ENCODE results near the gene FREM3.

Gene FREM3

GRCh38 chr4:143616771-143617170 lies 83.7 kb downstream of the FREM3 start:
- Histone ChIP-seq H3K4me3 (ENCODE audit: low read depth, low read length) (no peak overlapping the region), H3K36me3 (ENCODE audit: control insufficient read depth, insufficient read depth, low read length) (no peaks in the 10 kb centered on the region), H3K9me3 (ENCODE audit: control insufficient read depth, insufficient read depth, low read length) (no peaks in the 10 kb centered on the region), H3K4me1 (ENCODE audit: control insufficient read depth, insufficient read depth, low read length) (no peaks in the 10 kb centered on the region), H3K27me3 (ENCODE audit: control insufficient read depth, insufficient read depth, low read length) (no peaks in the 10 kb centered on the region), H3K9ac (ENCODE audit: low read depth, low read length) (no peak overlapping the region)

DNA sequence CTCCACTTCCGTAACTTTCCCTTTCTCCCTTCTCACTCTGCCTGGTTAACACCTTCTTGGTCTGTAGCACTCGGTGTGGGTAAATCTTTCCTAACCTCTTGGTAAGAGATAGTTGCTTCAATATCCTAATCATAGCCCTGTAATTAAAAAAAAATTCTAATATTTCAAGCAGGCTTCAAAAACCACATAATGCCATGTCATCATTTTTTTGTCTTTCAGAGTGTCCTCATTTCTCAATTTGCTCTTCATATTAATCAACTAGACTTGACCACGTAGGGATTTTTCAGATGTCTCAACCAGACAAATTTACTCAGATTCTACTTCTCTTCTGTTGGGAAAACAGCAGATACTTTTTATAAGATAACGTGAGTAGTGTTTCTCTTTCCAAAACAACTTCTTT lies 91.0 kb downstream of the FREM3 start:
- no peaks in the 10 kb centered on the region for H3K27me3 ChIP-seq (ENCODE audit: control insufficient read depth, insufficient read depth, low read length)
- H3K4me3 ChIP-seq (ENCODE audit: low read depth, low read length), result no peak overlapping the region
- H3K9me3 ChIP-seq (ENCODE audit: control insufficient read depth, insufficient read depth, low read length), result no peaks in the 10 kb centered on the region
- H3K36me3 ChIP-seq (ENCODE audit: control insufficient read depth, insufficient read depth, low read length), result no peaks in the 10 kb centered on the region
- no peak overlapping the region for H3K9ac ChIP-seq (ENCODE audit: low read depth, low read length)
- no peaks in the 10 kb centered on the region for H3K4me1 ChIP-seq (ENCODE audit: control insufficient read depth, insufficient read depth, low read length)

DNA sequence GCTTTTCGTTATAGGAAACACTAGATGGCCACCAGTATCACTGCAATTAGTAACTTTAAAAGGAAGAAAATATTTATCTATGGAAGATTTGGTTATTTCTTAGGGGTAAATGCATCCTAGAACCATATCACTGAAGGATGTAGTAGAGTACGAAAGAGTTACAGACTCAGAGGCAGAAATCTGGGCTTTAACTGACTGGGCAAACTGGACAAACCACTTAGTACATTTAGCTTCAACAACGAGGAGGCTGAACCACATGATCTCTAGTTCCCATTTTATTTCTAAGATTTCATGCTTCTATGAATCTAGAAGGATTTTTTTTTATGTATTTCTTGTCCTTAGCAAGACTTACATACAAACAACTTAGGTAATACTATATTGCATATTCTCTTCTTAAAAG lies 94.0 kb downstream of the FREM3 start:
- Histone ChIP-seq H3K36me3 (ENCODE audit: control insufficient read depth, insufficient read depth, low read length) (no peaks in the 10 kb centered on the region), H3K4me3 (ENCODE audit: low read depth, low read length) (no peak overlapping the region), H3K9me3 (ENCODE audit: control insufficient read depth, insufficient read depth, low read length) (no peaks in the 10 kb centered on the region), H3K4me1 (ENCODE audit: control insufficient read depth, insufficient read depth, low read length) (no peaks in the 10 kb centered on the region), H3K27me3 (ENCODE audit: control insufficient read depth, insufficient read depth, low read length) (no peaks in the 10 kb centered on the region), H3K9ac (ENCODE audit: low read depth, low read length) (no peak overlapping the region)

DNA sequence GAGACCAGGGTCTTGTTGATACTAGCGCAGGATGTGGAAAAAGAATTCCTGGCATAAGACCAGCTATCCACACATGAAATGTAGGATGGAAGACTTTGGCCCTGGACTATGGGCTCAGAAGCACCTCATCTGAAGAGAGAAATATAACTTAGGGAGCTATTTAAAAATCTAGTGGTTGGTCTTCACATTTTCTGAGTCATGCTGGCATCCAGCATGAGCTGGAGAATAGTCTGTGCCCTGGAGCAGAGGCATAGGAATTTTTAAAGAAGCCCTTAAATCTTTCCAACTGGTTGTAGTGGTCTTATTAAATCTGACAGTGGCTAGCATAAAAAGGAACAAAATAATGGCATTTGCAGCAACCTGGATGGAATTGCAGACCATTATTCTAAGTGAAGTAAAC lies 100.6 kb downstream of the FREM3 start:
- H3K9me3 ChIP-seq (ENCODE audit: control insufficient read depth, insufficient read depth, low read length), result no peaks in the 10 kb centered on the region
- no peaks in the 10 kb centered on the region for H3K27me3 ChIP-seq (ENCODE audit: control insufficient read depth, insufficient read depth, low read length)
- H3K4me3 ChIP-seq (ENCODE audit: low read depth, low read length), result no peak overlapping the region
- no peaks in the 10 kb centered on the region for H3K4me1 ChIP-seq (ENCODE audit: control insufficient read depth, insufficient read depth, low read length)
- no peaks in the 10 kb centered on the region for H3K36me3 ChIP-seq (ENCODE audit: control insufficient read depth, insufficient read depth, low read length)
- H3K9ac ChIP-seq (ENCODE audit: low read depth, low read length), result no peak overlapping the region

DNA sequence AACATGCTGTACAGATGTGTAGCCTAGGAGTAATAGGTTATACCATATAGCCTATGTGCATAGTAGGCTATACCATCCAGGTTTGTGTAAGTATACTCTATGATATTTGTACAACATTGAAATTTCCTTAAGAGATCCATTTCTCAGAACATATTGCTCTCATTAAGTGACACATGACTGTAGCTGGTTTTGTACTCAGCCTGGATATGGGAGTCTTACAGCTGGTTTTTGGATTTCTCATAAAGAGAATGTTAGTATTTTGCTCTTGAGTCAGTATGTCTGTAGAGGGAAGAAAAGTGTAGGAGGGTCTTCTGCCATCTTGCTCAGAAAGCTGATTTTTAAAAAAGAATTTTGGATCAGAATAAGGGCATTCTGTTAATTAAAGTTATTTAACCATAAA lies 101.7 kb downstream of the FREM3 start:
- Histone ChIP-seq H3K9ac (ENCODE audit: low read depth, low read length) (no peak overlapping the region), H3K9me3 (ENCODE audit: control insufficient read depth, insufficient read depth, low read length) (no peaks in the 10 kb centered on the region), H3K27me3 (ENCODE audit: control insufficient read depth, insufficient read depth, low read length) (no peaks in the 10 kb centered on the region), H3K4me1 (ENCODE audit: control insufficient read depth, insufficient read depth, low read length) (no peaks in the 10 kb centered on the region), H3K36me3 (ENCODE audit: control insufficient read depth, insufficient read depth, low read length) (no peaks in the 10 kb centered on the region), H3K4me3 (ENCODE audit: low read depth, low read length) (no peak overlapping the region)

GRCh38 chr4:143597276-143597675 lies 103.2 kb downstream of the FREM3 start:
- Histone ChIP-seq H3K9me3 (ENCODE audit: control insufficient read depth, insufficient read depth, low read length) (no peaks in the 10 kb centered on the region), H3K9ac (ENCODE audit: low read depth, low read length) (no peak overlapping the region), H3K27me3 (ENCODE audit: control insufficient read depth, insufficient read depth, low read length) (no peaks in the 10 kb centered on the region), H3K36me3 (ENCODE audit: control insufficient read depth, insufficient read depth, low read length) (no peaks in the 10 kb centered on the region), H3K4me3 (ENCODE audit: low read depth, low read length) (no peak overlapping the region), H3K4me1 (ENCODE audit: control insufficient read depth, insufficient read depth, low read length) (no peaks in the 10 kb centered on the region)

- no peaks in the 10 kb centered on the region for H3K4me1 ChIP-seq (ENCODE audit: control insufficient read depth, insufficient read depth, low read length)
- H3K9me3 ChIP-seq (ENCODE audit: control insufficient read depth, insufficient read depth, low read length), result no peaks in the 10 kb centered on the region
- H3K27me3 ChIP-seq (ENCODE audit: control insufficient read depth, insufficient read depth, low read length), result no peaks in the 10 kb centered on the region
- no peak overlapping the region for H3K9ac ChIP-seq (ENCODE audit: low read depth, low read length)
- no peak overlapping the region for H3K4me3 ChIP-seq (ENCODE audit: low read depth, low read length)
- no peaks in the 10 kb centered on the region for H3K36me3 ChIP-seq (ENCODE audit: control insufficient read depth, insufficient read depth, low read length)
Observed at GRCh38 chr4:143587703-143588102, 112.8 kb downstream of the FREM3 start.

DNA sequence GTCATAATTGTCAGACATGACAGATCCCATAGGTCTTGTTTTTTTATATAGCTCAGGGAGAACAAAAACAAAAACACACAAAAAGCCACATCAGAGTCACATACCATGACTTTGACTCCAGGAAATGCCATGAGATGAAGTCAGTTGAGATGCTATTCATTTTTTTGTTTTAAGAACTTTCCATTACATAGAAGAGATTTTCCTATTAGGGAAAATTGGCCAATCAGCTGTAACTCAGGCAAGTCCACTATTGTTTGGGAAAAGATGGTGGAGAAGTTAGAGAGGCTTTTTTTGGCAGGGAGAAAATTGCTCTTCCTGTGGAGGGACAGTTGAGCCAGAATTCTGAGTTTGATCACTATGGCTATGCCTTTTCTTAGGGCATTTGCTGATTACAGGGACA lies 114.4 kb downstream of the FREM3 start:
- H3K9ac ChIP-seq (ENCODE audit: low read depth, low read length), result no peak overlapping the region

GRCh38 chr4:143585548-143585947 lies 114.9 kb downstream of the FREM3 start:
- Histone ChIP-seq H3K4me3 (ENCODE audit: low read depth, low read length) (no peak overlapping the region), H3K4me1 (ENCODE audit: control insufficient read depth, insufficient read depth, low read length) (no peaks in the 10 kb centered on the region), H3K9me3 (ENCODE audit: control insufficient read depth, insufficient read depth, low read length) (no peaks in the 10 kb centered on the region), H3K27me3 (ENCODE audit: control insufficient read depth, insufficient read depth, low read length) (no peaks in the 10 kb centered on the region), H3K9ac (ENCODE audit: low read depth, low read length) (no peak overlapping the region), H3K36me3 (ENCODE audit: control insufficient read depth, insufficient read depth, low read length) (no peaks in the 10 kb centered on the region)

More for the DNA sequence above, 114.4 kb downstream of the FREM3 start:
- Histone ChIP-seq H3K36me3 (ENCODE audit: control insufficient read depth, insufficient read depth, low read length) (no peaks in the 10 kb centered on the region), H3K4me3 (ENCODE audit: low read depth, low read length) (no peak overlapping the region), H3K27me3 (ENCODE audit: control insufficient read depth, insufficient read depth, low read length) (no peaks in the 10 kb centered on the region), H3K9me3 (ENCODE audit: control insufficient read depth, insufficient read depth, low read length) (no peaks in the 10 kb centered on the region), H3K4me1 (ENCODE audit: control insufficient read depth, insufficient read depth, low read length) (no peaks in the 10 kb centered on the region)

DNA sequence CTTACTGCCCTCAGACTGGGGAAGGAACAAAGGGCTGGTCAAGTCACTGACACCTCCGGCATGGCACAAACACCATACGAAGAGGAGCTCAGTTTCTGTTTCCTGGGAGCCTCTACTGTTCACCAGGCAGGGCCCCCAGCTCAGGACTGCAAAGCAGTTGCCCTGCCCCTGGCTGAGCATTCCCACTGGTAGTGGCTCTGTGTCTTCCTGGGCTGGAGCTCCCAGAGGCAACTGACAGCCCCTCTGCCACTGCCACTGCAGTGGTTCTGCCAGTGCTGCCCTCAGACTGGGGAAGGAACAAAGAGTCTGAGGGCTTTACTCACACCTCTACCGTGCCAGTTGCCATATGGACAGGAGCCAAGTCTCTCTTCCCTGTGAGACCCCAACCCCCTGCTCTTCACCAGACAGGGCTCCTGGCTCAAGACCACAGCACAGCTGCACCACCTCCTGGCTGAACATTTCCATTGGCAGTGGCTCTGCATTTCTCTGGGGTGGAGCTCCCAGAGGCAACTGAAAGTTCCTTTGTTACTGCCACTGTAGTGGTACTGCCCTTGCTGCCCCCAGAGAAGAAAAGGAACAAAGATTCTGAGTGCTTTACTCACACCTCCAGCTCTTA lies 119.0 kb downstream of the FREM3 start:
- Histone ChIP-seq H3K9ac (ENCODE audit: low read depth, low read length) (no peak overlapping the region), H3K4me1 (ENCODE audit: control insufficient read depth, insufficient read depth, low read length) (no peaks in the 10 kb centered on the region)

DNA sequence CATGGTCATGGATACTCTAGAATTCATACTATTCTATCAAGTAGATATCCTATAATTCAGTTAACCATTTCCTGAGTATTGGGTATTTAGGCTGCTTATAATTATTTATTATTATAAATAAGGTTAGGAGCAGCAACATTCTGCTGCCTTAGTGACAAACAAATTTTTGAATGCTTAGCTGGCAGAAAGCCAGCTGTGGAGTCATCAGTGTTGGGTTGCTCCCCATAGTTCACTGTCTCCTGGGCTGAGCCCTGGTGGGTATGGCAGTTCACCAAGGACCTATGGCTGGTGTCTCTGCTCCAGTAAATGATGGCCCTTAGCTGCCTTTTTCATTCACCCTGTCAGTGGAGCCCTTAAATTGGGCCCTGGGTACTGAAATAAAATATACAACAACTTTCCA lies 125.1 kb downstream of the FREM3 start:
- Histone ChIP-seq H3K4me3 (ENCODE audit: low read depth, low read length) (no peak overlapping the region), H3K9ac (ENCODE audit: low read depth, low read length) (no peak overlapping the region), H3K27me3 (ENCODE audit: control insufficient read depth, insufficient read depth, low read length) (no peaks in the 10 kb centered on the region), H3K9me3 (ENCODE audit: control insufficient read depth, insufficient read depth, low read length) (no peaks in the 10 kb centered on the region), H3K4me1 (ENCODE audit: control insufficient read depth, insufficient read depth, low read length) (no peaks in the 10 kb centered on the region), H3K36me3 (ENCODE audit: control insufficient read depth, insufficient read depth, low read length) (no peaks in the 10 kb centered on the region)

More for the DNA sequence above, 119.0 kb downstream of the FREM3 start:
- Histone ChIP-seq H3K9me3 (ENCODE audit: control insufficient read depth, insufficient read depth, low read length) (no peaks in the 10 kb centered on the region), H3K4me3 (ENCODE audit: low read depth, low read length) (no peak overlapping the region), H3K36me3 (ENCODE audit: control insufficient read depth, insufficient read depth, low read length) (no peaks in the 10 kb centered on the region), H3K27me3 (ENCODE audit: control insufficient read depth, insufficient read depth, low read length) (no peaks in the 10 kb centered on the region)

DNA sequence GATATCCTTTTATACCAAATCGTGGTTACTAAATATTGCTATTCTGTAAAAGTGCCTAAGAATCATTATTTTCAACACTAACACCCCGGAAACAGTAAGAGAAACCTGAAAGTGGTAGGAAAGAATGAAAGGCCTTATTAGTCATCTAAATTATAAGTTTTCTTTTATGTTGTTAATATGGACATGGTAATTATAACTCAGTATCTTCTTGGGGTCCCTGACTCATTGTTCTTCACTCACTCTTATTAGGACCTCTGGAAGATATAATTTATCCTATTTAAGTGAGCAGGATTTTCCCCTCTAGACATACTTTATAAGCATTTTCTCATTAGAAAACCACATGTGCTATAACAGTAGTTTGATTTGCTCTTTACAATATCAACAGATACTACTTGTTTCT lies 136.0 kb downstream of the FREM3 start:
- H3K9me3 ChIP-seq (ENCODE audit: control insufficient read depth, insufficient read depth, low read length), result no peaks in the 10 kb centered on the region
- H3K9ac ChIP-seq (ENCODE audit: low read depth, low read length), result no peak overlapping the region
- peaks cover 3% of the 10 kb centered on the region for H3K27me3 ChIP-seq (ENCODE audit: control insufficient read depth, insufficient read depth, low read length)
- no peak overlapping the region for H3K4me3 ChIP-seq (ENCODE audit: low read depth, low read length)
- no peaks in the 10 kb centered on the region for H3K36me3 ChIP-seq (ENCODE audit: control insufficient read depth, insufficient read depth, low read length)
- H3K4me1 ChIP-seq (ENCODE audit: control insufficient read depth, insufficient read depth, low read length), result no peaks in the 10 kb centered on the region
